Nephron (organoid): ENCODE measurements around the gene UBR4.
A peak's percentile ranks its signal among the peaks of the same experiment; 100 is the strongest.

Experiments used
- H3K27ac Mint-ChIP-seq, 3 experiments: 2 replicates each; pipeline ENCODE4 v1.8.0; 2020; ENCODE audit warnings: mixed read lengths in 3 of 3, mild to moderate bottlenecking in 2 of 3, moderate library complexity in 1 of 3
- H3K27me3 Mint-ChIP-seq: 2 replicates; pipeline ENCODE4 v1.8.0; 2021; ENCODE audit warnings: low read depth, mild to moderate bottlenecking, moderate library complexity, mixed read lengths
- H3K36me3 Mint-ChIP-seq: 2 replicates; pipeline ENCODE4 v1.8.0; 2020; ENCODE audit warnings: low read depth, mixed read lengths
- H3K4me1 Mint-ChIP-seq: 2 replicates; pipeline ENCODE4 v1.8.0; 2020; ENCODE audit warnings: mixed read lengths
- H3K4me3 Mint-ChIP-seq, 3 experiments: 2 replicates each; pipeline ENCODE4 v1.8.0; 2020; ENCODE audit warnings: mild to moderate bottlenecking in 3 of 3, mixed read lengths in 3 of 3, moderate library complexity in 2 of 3
- H3K9me3 Mint-ChIP-seq: 2 replicates; pipeline ENCODE4 v1.8.0; 2020; ENCODE audit warnings: mixed read lengths
- TF ChIP-seq, protein P1 (sequence below), 3 experiments: fragments of 200-600 bp; sonication (generic); IDR thresholded peaks; one replicate each; pipeline ENCODE4 v1.5.0; 2021; ENCODE audit warnings: antibody characterized with exemption in 3 of 3; ENCODE audit not compliant: unreplicated experiment in 3 of 3

The UBR4 gene

DNA sequence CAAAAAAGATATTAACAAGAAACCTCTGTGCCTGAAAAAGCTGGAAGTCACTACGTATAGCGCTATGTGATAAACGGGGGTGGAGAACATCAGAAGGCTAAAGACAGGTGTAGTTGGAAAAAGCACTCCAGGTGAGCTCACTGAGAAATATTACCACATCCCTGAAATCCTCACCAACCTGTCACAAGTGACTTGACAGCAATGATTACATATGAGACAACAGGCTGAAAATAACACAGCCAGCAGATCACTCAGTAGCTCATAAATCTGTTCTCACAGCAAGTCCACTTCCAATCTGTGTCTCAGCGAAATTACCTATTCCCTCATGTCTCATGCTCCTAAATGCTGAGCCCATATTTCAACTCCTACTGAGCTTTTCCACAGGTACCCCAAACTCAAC is 120.5 kb downstream of the UBR4 start:
- H3K27ac Mint-ChIP-seq: peak overlapping the region in 1 of 3 experiments; percentile 60
- no peaks in the 10 kb centered on the region for H3K9me3 Mint-ChIP-seq
- no peak overlapping the region for H3K4me3 Mint-ChIP-seq
- TF ChIP-seq, protein P1, sequence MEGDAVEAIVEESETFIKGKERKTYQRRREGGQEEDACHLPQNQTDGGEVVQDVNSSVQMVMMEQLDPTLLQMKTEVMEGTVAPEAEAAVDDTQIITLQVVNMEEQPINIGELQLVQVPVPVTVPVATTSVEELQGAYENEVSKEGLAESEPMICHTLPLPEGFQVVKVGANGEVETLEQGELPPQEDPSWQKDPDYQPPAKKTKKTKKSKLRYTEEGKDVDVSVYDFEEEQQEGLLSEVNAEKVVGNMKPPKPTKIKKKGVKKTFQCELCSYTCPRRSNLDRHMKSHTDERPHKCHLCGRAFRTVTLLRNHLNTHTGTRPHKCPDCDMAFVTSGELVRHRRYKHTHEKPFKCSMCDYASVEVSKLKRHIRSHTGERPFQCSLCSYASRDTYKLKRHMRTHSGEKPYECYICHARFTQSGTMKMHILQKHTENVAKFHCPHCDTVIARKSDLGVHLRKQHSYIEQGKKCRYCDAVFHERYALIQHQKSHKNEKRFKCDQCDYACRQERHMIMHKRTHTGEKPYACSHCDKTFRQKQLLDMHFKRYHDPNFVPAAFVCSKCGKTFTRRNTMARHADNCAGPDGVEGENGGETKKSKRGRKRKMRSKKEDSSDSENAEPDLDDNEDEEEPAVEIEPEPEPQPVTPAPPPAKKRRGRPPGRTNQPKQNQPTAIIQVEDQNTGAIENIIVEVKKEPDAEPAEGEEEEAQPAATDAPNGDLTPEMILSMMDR (IDR thresholded peaks at IDR 0.05; ENCODE audit: unreplicated experiment in 3 of 3): no peak
- peaks cover 31% of the 10 kb centered on the region for H3K4me1 Mint-ChIP-seq
- peaks cover 79% of the 10 kb centered on the region for H3K36me3 Mint-ChIP-seq
- no peaks in the 10 kb centered on the region for H3K27me3 Mint-ChIP-seq

DNA sequence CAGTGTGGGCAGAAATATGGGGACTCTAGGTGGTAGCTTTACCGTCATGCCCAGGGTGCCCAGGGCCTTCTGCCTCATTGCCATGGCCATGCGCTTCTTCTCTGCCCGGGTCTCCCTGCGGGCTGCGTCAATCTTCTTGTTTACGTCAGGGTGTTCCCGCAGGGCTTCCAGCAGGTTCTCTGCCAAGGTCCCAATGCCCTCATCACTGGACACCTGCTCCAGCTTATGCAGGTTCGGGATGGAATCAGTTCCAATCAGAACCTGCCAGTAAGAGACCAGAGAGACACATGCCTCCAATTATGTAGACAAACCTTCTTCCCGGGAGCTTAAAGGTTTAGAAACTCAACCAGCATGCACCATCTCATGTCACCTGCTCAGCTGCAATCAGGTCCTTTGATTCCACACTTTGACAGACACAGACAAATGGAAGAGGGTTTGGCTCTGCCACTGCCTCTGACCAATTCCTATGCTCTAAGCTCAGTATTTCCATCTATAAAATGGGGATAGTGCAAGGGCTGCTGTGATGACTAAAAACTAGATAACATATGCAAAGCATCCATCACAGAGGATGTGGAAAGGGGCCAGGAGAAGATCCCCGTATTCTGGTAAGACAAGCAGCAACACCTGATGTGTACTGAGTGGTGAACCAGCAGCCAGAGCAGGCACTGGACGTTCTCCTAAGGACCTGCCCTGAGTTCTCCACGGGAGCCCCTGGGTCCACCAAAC is 121.2 kb downstream of the UBR4 start:
- Mint-ChIP-seq H3K27me3 (no peaks in the 10 kb centered on the region), H3K27ac (no peak overlapping the region)

DNA sequence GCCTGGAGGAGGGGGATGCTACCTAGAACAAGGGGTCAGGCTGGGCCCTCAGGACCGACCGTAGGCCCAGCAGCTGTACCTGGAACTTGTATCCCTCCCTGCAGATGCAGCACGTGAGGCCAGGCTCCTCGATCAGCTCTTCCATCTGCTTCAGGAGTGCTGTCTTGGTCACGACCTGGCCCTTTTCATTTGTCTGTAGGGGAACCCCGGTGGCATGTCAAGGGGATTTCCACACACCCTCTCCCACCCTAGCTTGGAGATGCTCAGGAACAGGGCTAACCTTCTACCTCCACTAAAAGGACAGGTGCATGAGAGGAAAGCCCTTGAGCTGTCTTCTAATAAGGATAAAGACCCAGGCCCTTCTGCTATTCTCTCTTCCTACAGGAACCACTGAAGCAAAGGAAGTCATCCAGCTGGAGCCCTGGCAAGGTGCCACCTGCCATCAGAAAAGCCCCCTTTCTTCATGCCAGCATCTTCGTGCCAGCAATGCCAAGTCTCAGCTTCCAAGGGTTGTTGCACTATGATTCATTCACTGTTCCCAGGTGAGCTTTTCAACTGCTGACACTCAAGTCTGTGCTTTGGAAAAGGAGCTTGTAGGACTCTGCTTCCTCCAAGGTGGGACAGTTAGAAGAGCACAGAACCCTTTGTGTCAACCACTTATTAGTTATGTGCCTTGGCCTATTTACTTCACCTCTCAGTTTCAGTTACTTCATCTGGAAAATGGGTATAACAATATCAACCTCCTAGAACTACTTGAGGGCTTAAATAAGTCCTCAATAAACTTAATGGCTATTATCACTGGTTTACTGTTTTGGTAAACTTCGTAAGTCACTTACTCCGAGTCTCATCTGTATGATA is 122.1 kb downstream of the UBR4 start:
- H3K4me3 Mint-ChIP-seq: no peak overlapping the region
- peaks cover 31% of the 10 kb centered on the region for H3K4me1 Mint-ChIP-seq
- TF ChIP-seq, protein P1 (IDR thresholded peaks at IDR 0.05; ENCODE audit: unreplicated experiment in 3 of 3): no peak
- no peaks in the 10 kb centered on the region for H3K9me3 Mint-ChIP-seq
- H3K27ac Mint-ChIP-seq: no peak overlapping the region
- H3K36me3 Mint-ChIP-seq: peaks cover 80% of the 10 kb centered on the region
- no peaks in the 10 kb centered on the region for H3K27me3 Mint-ChIP-seq

More for the DNA sequence above, 121.2 kb downstream of the UBR4 start:
- no peaks in the 10 kb centered on the region for H3K9me3 Mint-ChIP-seq
- peaks cover 31% of the 10 kb centered on the region for H3K4me1 Mint-ChIP-seq
- H3K36me3 Mint-ChIP-seq: peaks cover 82% of the 10 kb centered on the region
- TF ChIP-seq, protein P1 (IDR thresholded peaks at IDR 0.05; ENCODE audit: unreplicated experiment in 3 of 3): no peak
- H3K4me3 Mint-ChIP-seq: no peak overlapping the region

DNA sequence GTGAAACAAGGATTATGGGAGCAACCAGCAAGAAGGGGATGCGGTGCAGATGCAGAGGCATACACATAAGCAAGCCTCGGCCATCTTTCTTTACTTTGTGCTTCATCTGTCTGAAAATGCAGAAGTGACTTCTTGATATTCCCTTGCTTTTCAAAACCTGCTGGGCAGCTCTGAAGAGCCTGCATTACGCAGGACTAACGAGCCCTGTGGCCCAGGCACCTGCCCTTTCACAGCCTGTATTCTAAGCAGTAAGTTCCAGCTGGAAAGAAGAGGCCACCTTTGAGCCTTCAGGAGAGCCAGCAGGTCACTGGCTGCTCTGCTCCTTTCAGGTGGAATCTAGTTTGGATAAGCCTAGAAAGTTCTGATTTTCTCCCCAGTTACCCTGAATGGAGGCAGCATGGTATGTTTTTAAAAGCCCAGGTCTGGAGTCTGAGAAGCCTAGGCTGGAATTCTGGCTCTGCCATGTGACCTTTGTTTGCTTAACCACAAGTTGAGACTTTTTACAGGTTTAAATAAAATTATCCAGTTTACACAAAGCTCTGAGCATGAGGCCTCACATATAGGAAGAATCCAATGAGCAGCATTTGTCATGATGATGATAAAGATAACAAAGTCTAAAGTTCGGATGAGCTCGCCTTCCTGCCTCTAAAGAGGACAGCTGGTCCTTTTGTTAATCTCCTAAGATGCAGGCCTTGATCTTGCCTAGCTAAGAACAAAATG is 122.9 kb downstream of the UBR4 start:
- H3K9me3 Mint-ChIP-seq: no peaks in the 10 kb centered on the region
- TF ChIP-seq, protein P1 (IDR thresholded peaks at IDR 0.05; ENCODE audit: unreplicated experiment in 3 of 3): no peak
- H3K36me3 Mint-ChIP-seq: peaks cover 80% of the 10 kb centered on the region
- H3K4me1 Mint-ChIP-seq: peaks cover 24% of the 10 kb centered on the region
- no peak overlapping the region for H3K4me3 Mint-ChIP-seq
- no peaks in the 10 kb centered on the region for H3K27me3 Mint-ChIP-seq
- H3K27ac Mint-ChIP-seq: peak overlapping the region in 1 of 3 experiments; percentile 58

DNA sequence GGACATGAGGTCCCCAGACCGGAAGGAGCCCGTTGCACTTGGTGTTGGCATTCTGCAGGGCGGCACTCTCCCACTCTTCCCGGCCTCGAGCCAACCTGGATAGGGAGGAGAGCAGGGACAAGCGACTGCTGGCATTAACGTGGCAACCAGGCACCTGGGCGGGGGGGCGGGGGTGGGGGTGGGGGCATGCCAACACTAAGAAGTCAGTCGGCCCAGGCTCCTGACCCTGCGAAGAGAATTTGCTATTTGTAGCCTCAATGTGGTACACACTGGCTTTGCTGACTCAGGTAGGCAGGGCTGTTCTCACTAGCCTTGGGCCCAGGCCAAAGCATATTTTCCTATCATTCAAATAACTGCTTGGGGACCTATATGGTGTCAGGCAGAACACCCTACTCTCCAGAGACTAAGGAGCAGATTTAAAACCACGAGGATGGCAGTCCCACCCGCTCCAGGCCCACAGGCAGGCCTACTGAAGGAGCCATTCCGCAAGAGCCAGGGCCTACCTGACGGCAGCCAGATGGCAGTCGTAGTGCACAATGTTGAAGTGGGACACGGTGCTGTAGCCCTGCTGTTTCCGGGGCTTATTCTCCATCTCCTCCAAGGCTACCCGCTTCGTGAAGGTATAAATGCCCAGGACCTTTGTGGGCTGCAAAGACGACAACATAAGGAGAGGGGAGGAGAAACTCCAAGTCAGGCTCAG is 123.7 kb downstream of the UBR4 start:
- Mint-ChIP-seq H3K4me1 (peaks cover 16% of the 10 kb centered on the region), H3K4me3 (no peak overlapping the region), H3K27ac (peak overlapping the region in 1 of 3 experiments; percentile 58), H3K27me3 (no peaks in the 10 kb centered on the region), H3K36me3 (peaks cover 80% of the 10 kb centered on the region), H3K9me3 (no peaks in the 10 kb centered on the region)
- TF ChIP-seq, protein P1 (IDR thresholded peaks at IDR 0.05; ENCODE audit: unreplicated experiment in 3 of 3): no peak
